Hippocampal formation (tissue), 2 donors: Measurements from ENCODE around the gene FHL3.

Source experiments
- DNase-seq, 2 donors: peaks; one replicate each; lab custom pipeline; 2025; lab: John Stamatoyannopoulos, UW

The FHL3 gene

GRCh38 chr1:38012363-38013226 is 7.3 kb upstream of the FHL3 start, which contains the start of gene UTP11:
Gene UTP11, plus strand, starts transcription at chr1:38012734. Its CDS starts 69 bp downstream, at chr1:38012803.
- peak; percentile 91 to 98 for DNase-seq

GRCh38 chr1:38009841-38010180 is 4.5 kb upstream of the FHL3 start:
- DNase-seq, result no peak

GRCh38 chr1:38009088-38009840 is 4.0 kb upstream of the FHL3 start:
- no peak for DNase-seq

- no peak for DNase-seq
These were observed 904 bp upstream of the FHL3 start for GRCh38 chr1:38006008-38006828.

GRCh38 chr1:38004284-38005108 is 818 bp downstream of the FHL3 start:
- no peak for DNase-seq

- DNase-seq, result peak in 1 of 2 donors; percentile 25
These were observed 1.8 kb downstream of the FHL3 start for GRCh38 chr1:38003261-38004250.

GRCh38 chr1:38000529-38001455 is 4.5 kb downstream of the FHL3 start:
- DNase-seq, result no peak

GRCh38 chr1:38000233-38000528 is 5.1 kb downstream of the FHL3 start:
- DNase-seq, result no peak

- DNase-seq, result no peak
These were observed 5.7 kb downstream of the FHL3 start for GRCh38 chr1:37999430-38000232.

GRCh38 chr1:37998913-37999429 is 6.3 kb downstream of the FHL3 start:
- no peak for DNase-seq

- no peak for DNase-seq
These were observed 7.1 kb downstream of the FHL3 start for GRCh38 chr1:37998089-37998808.

- DNase-seq, result no peak
These were observed 7.8 kb downstream of the FHL3 start for GRCh38 chr1:37997256-37998088.

- no peak for DNase-seq
These were observed 9.5 kb downstream of the FHL3 start for GRCh38 chr1:37995751-37996345.

- DNase-seq, result no peak
These were observed 10.3 kb downstream of the FHL3 start for GRCh38 chr1:37994886-37995566.

GRCh38 chr1:37989361-37989930 is 15.9 kb downstream of the FHL3 start:
- DNase-seq, result no peak
